Adrenal gland (tissue), 5 donors: Measurements from ENCODE around the gene CCDC33.

Source experiments
- POLR2A ChIP-seq, 2 donors: fragments of 450-650 bp; IDR thresholded peaks; one replicate each; pipeline ENCODE4 v1.6.1; 2017; ENCODE audit warnings: antibody characterized with exemption in 2 of 2, mild to moderate bottlenecking in 2 of 2, moderate library complexity in 1 of 2
- TF ChIP-seq, protein P1 (sequence below), 6 experiments: fragments of 450-650 bp in 4 of 6; fragments of 200-600 bp in 2 of 6; sonication (generic) in 1 of 6; IDR thresholded peaks; 1 replicate in 5 of 6; 2 replicates in 1 of 6; pipeline versions ENCODE4 v1.5.1 to v1.8.0; 2016 to 2021; ENCODE audit warnings: antibody characterized with exemption in 6 of 6, mild to moderate bottlenecking in 2 of 6, moderate library complexity in 1 of 6
- donor health status: DM: no; HTN: no; CAD: no.

DNA sequence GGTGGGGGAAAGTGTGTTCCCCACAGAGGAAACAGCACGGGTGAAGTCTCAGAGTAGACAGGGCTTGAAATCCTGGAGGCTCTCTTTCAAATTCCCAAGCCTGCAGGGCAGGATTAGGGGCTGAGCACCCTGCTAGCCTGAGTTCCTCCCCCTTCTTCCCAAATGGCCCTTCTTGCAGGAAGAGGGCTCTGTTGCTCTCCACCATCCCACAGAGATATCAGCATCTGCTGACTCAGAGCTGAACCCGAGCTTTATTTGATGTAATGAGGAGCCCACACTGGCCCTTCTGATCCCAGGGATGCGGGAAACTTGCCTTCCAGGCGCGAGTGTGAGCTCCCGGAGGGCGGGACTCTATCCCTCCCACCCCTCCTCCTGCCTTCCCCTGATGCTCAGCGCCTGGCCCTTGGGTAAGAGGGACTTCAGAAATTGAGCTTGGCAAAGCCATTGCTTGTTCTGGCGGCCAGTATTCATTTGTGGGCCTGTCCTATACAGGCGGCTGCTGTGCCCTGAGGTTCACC lies 32.2 kb upstream of the CCDC33 start:
- no peak for TF ChIP-seq POLR2A (IDR thresholded peaks at IDR 0.05)
- TF ChIP-seq, protein P1, sequence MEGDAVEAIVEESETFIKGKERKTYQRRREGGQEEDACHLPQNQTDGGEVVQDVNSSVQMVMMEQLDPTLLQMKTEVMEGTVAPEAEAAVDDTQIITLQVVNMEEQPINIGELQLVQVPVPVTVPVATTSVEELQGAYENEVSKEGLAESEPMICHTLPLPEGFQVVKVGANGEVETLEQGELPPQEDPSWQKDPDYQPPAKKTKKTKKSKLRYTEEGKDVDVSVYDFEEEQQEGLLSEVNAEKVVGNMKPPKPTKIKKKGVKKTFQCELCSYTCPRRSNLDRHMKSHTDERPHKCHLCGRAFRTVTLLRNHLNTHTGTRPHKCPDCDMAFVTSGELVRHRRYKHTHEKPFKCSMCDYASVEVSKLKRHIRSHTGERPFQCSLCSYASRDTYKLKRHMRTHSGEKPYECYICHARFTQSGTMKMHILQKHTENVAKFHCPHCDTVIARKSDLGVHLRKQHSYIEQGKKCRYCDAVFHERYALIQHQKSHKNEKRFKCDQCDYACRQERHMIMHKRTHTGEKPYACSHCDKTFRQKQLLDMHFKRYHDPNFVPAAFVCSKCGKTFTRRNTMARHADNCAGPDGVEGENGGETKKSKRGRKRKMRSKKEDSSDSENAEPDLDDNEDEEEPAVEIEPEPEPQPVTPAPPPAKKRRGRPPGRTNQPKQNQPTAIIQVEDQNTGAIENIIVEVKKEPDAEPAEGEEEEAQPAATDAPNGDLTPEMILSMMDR (IDR thresholded peaks at IDR 0.05): no peak
